Muscle layer of duodenum (tissue), 2 donors: ENCODE data around the gene ERC1.
A peak's percentile ranks its signal among the peaks of the same experiment; 100 is the strongest.

ENCODE experiments used
- H3K27ac ChIP-seq: one replicate; pipeline ENCODE4 v1.7.0; 2013; ENCODE audit warnings: mild to moderate bottlenecking, low read length
- H3K27me3 ChIP-seq: one replicate; pipeline ENCODE4 v1.7.0; 2013; ENCODE audit warnings: low read depth, mild to moderate bottlenecking, control low read depth, low read length
- H3K36me3 ChIP-seq, 2 donors: one replicate each; pipeline ENCODE4 v1.7.0; 2013; ENCODE audit warnings: low read length in 2 of 2, control low read depth in 1 of 2, mild to moderate bottlenecking in 1 of 2; ENCODE audit not compliant: insufficient read depth in 2 of 2, control insufficient read depth in 1 of 2
- H3K4me1 ChIP-seq, 2 donors: one replicate each; pipeline ENCODE4 v1.7.0; 2013; ENCODE audit warnings: low read length in 2 of 2, mild to moderate bottlenecking in 2 of 2, control low read depth in 1 of 2, moderate library complexity in 1 of 2; ENCODE audit not compliant: insufficient read depth in 2 of 2, control insufficient read depth in 1 of 2
- H3K4me3 ChIP-seq, 2 donors: one replicate each; pipeline ENCODE4 v1.7.0; 2013; ENCODE audit warnings: low read length in 2 of 2, low read depth in 1 of 2, mild to moderate bottlenecking in 1 of 2
- H3K9me3 ChIP-seq, 2 donors: one replicate each; pipeline ENCODE4 v1.7.0; 2013; ENCODE audit warnings: low read length in 2 of 2, control low read depth in 1 of 2, mild to moderate bottlenecking in 1 of 2; ENCODE audit not compliant: control insufficient read depth in 1 of 2
- donor health status: healthy.

ERC1 gene

DNA sequence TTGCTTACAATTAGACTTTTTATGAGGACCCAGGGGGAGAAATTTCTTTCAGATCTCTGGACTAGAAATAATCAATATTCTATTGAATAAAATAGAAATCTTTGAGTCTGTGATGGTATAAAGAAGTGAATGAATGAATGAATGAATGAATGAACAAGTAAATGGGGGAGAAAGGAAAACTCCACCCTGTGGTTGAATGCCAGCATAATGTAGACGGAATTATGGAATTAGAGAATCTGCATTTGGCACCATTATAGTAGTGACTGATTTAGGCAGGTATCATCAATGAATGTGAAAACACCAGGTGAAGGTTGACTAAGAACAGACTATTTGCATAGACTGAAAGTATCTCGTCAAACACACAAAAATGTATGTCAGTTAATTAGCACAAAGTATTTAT lies 468.3 kb downstream of the ERC1 start:
- Histone ChIP-seq H3K4me3 (no peak overlapping the region), H3K27ac (no peak overlapping the region)

DNA sequence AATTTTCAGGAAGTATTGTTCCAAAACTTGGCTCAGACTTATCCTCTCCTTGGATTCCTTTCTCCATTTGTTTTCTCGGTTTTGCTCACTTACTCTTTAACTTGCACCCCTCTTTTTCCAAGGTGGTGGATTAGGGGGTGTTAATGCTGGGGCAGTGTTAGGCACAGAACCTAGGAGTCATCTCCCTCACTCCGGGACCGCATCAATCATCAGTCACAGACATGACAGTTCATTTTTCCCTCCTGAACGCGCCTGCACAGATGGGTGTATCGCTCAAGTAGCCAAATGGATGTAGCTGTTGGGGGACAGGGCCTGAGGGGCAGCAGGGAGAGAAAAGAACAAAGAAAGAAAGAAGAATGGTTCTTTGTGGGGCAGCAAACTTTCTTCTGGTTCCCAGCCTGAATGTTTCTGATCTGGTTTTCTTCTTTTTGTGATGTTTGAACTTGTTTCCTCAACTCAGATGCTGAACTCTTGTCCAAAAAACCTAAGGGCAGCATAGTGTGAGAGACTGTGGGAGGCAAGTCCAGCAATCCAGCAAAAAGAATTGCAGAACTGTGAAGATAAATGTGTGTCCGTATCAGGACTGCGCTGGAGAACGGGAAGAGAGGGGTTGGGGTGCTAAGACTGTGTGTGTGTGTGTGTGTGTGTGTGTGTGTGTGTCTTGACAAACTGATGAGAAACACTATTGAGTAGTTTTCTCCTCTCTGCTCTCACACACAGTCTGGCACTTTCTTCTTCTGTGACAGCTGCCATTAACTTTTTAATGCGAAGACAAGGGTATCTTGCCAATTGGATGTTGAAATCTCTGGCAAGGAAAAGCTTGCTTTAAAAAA lies 472.3 kb downstream of the ERC1 start:
- Histone ChIP-seq H3K4me1 (peaks cover 0 to 5% of the 10 kb centered on the region in 2 donors), H3K27ac (no peak overlapping the region), H3K27me3 (no peaks in the 10 kb centered on the region), H3K4me3 (no peak overlapping the region), H3K36me3 (no peaks in the 10 kb centered on the region), H3K9me3 (no peaks in the 10 kb centered on the region)

More for the DNA sequence above, 468.3 kb downstream of the ERC1 start:
- H3K27me3 ChIP-seq = no peaks in the 10 kb centered on the region
- H3K9me3 ChIP-seq = no peaks in the 10 kb centered on the region
- peaks cover 0 to 5% of the 10 kb centered on the region in 2 donors for H3K4me1 ChIP-seq
- no peaks in the 10 kb centered on the region for H3K36me3 ChIP-seq

- H3K4me3 ChIP-seq = no peak overlapping the region
- H3K27me3 ChIP-seq = no peaks in the 10 kb centered on the region
- no peak overlapping the region for H3K27ac ChIP-seq
- H3K9me3 ChIP-seq = no peaks in the 10 kb centered on the region
- H3K4me1 ChIP-seq = peaks cover 0 to 14% of the 10 kb centered on the region in 2 donors
- no peaks in the 10 kb centered on the region for H3K36me3 ChIP-seq
These were observed 473.9 kb downstream of the ERC1 start for GRCh38 chr12:1464925-1465324.

DNA sequence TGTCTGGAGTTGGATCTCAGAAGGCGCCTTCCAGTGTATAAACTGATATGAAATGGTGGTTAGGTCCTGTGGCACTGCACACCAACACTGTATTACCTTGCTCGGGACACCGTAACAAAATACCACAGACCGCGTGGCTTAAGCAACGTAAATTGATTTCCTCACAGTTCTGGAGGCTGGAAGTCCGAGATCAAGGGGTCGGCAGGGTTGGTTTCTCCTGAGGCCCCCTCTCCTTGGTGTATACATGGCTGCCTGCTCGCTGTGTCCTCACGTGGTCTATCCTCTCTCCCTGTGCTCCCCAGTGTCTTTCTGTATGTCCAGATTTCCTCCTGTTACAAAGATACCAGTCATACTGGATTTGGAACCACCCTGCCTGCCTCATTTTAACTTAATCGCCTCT lies 475.0 kb downstream of the ERC1 start:
- H3K4me3 ChIP-seq = no peak overlapping the region
- no peaks in the 10 kb centered on the region for H3K9me3 ChIP-seq
- no peak overlapping the region for H3K27ac ChIP-seq
- no peaks in the 10 kb centered on the region for H3K27me3 ChIP-seq
- peaks cover 0 to 14% of the 10 kb centered on the region in 2 donors for H3K4me1 ChIP-seq
- no peaks in the 10 kb centered on the region for H3K36me3 ChIP-seq

GRCh38 chr12:1466481-1467154 lies 475.6 kb downstream of the ERC1 start:
- Histone ChIP-seq H3K4me3 (no peak overlapping the region), H3K27me3 (no peaks in the 10 kb centered on the region), H3K4me1 (peaks cover 0 to 14% of the 10 kb centered on the region in 2 donors), H3K27ac (no peak overlapping the region), H3K9me3 (no peaks in the 10 kb centered on the region), H3K36me3 (no peaks in the 10 kb centered on the region)

- Histone ChIP-seq H3K4me1 (peaks cover 0 to 14% of the 10 kb centered on the region in 2 donors), H3K27me3 (no peaks in the 10 kb centered on the region), H3K36me3 (no peaks in the 10 kb centered on the region), H3K4me3 (no peak overlapping the region), H3K9me3 (no peaks in the 10 kb centered on the region), H3K27ac (no peak overlapping the region)
These were observed 476.7 kb downstream of the ERC1 start for GRCh38 chr12:1467710-1468109.

DNA sequence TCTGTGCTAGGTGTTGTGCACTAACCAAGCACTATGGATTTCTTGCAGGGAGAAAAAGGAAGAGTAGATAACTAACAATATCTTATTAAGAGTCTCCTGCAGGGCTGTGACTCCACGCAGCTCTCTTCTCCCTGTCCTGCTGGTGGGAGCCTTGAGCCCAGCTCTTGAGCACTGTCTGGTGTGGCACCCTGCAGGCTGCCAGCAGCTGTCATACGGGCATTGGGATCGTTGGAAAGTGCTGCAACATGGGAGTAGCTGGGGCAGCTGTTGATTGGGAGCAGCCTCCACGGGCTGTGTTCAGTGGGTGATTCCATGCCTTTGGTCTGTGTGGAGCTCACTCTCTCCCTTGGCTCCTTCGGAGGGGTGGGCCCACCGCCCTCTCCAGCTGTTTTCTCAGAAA lies 478.0 kb downstream of the ERC1 start:
- H3K9me3 ChIP-seq = no peaks in the 10 kb centered on the region
- no peak overlapping the region for H3K27ac ChIP-seq
- H3K4me1 ChIP-seq = peaks cover 7 to 18% of the 10 kb centered on the region in 2 donors
- H3K4me3 ChIP-seq = no peak overlapping the region
- H3K36me3 ChIP-seq = no peaks in the 10 kb centered on the region
- H3K27me3 ChIP-seq = no peaks in the 10 kb centered on the region

DNA sequence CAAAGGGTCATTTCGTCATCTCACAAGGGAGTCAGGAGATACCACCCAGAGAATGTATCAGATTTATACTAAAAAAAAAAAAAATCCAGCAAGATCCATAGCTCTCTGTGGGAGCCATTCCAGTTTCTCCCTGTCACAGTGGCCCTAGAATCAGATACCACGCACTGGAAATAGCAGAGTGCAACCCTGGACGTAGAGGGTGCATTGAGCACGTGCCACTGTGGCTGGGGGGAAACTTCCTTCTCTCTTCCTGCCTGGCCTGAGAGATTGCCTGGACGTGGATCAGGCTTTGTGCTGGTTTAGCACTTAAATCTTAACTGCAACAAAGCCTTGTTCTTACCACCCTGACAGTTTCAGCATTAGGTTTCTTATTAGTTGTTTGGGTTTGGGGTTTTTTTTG lies 479.0 kb downstream of the ERC1 start:
- H3K4me1 ChIP-seq = peaks cover 15 to 28% of the 10 kb centered on the region in 2 donors
- no peak overlapping the region for H3K4me3 ChIP-seq
- no peak overlapping the region for H3K27ac ChIP-seq
- H3K27me3 ChIP-seq = no peaks in the 10 kb centered on the region
- H3K36me3 ChIP-seq = no peaks in the 10 kb centered on the region
- no peaks in the 10 kb centered on the region for H3K9me3 ChIP-seq

DNA sequence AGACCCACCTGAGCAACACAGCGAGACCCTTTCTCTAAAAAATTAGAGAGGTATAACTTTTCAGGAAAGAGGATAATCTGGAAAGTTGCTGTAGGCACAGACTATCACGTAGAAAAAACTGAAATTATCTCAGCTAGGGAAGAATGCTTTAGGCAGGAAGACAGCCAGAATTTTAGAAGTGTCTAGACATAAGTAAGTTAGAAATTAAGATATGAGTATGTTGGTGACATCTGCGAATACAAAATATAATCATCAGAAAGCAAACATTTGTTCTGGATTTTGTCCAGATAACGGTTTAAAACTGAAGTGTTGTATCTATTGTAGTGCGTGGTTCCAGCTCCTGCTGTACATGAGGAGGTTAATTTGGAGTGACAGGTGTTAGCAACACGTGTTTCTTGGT lies 480.2 kb downstream of the ERC1 start:
- no peak overlapping the region for H3K4me3 ChIP-seq
- no peak overlapping the region for H3K27ac ChIP-seq
- H3K9me3 ChIP-seq = no peaks in the 10 kb centered on the region
- no peaks in the 10 kb centered on the region for H3K36me3 ChIP-seq
- no peaks in the 10 kb centered on the region for H3K27me3 ChIP-seq
- H3K4me1 ChIP-seq = peaks cover 19 to 32% of the 10 kb centered on the region in 2 donors

GRCh38 chr12:1473418-1473817 lies 482.4 kb downstream of the ERC1 start:
- Histone ChIP-seq H3K4me3 (no peak overlapping the region), H3K4me1 (peaks cover 19 to 32% of the 10 kb centered on the region in 2 donors), H3K27ac (no peak overlapping the region), H3K27me3 (no peaks in the 10 kb centered on the region), H3K9me3 (no peaks in the 10 kb centered on the region), H3K36me3 (no peaks in the 10 kb centered on the region)

- no peaks in the 10 kb centered on the region for H3K9me3 ChIP-seq
- peaks cover 19 to 26% of the 10 kb centered on the region in 2 donors for H3K4me1 ChIP-seq
- no peaks in the 10 kb centered on the region for H3K36me3 ChIP-seq
- no peaks in the 10 kb centered on the region for H3K27me3 ChIP-seq
- H3K27ac ChIP-seq = peak overlapping the region; percentile 57
- H3K4me3 ChIP-seq = peak overlapping the region; percentile 17 to 34
These were observed 483.1 kb downstream of the ERC1 start for GRCh38 chr12:1474041-1474573.
